ENCODE results near the gene CENPT.

- TF ChIP-seq POLR2A (IDR thresholded peaks at IDR 0.05; ENCODE audit: low read length) (no peak), GATA1 (IDR thresholded peaks at IDR 0.05; ENCODE audit: low read depth, low read length) (no peak)
Measured at GRCh38 chr16:67883872-67884261, 36.4 kb upstream of the CENPT start.
